SK-N-SH (cell line): ENCODE measurements around the gene TAS2R42. TPM values are rescaled to one million over a fixed set of nuclear protein-coding genes. Genes with fewer than 3 reads are reported as not detected.

Source experiments
- CTCF ChIA-PET: fragments of 300-600, 350-600 bp; formaldehyde crosslinking; extraction: SDS; loops from one replicate; lab custom pipeline; 2021; lab: Yijun Ruan, JAX
- POLR2A ChIA-PET: fragments of 350-600 bp; sonication (Branson Sonifier 250); formaldehyde crosslinking; extraction: SDS; loops from one replicate; lab custom pipeline; 2020; ENCODE audit warnings: antibody characterized with exemption, inconsistent platforms; lab: Yijun Ruan, JAX
- DNase-seq: peaks from one replicate; pipeline ENCODE4 v3.0.0; 2012
- H2AFZ ChIP-seq: fragments of 200-600 bp; sonication (generic); 2 replicates; pipeline ENCODE4 v1.8.1; 2016; ENCODE audit warnings: antibody characterized with exemption, mild to moderate bottlenecking, low read depth
- H3F3A ChIP-seq: fragments of 200-600 bp; sonication (generic); replicated peaks from 2 replicates; pipeline ENCODE3; 2016; ENCODE audit warnings: antibody characterized with exemption, mild to moderate bottlenecking; ENCODE audit not compliant: insufficient read depth
- H3K27ac ChIP-seq, 2 experiments: fragments of 200-500 bp in 1 of 2; fragments of 200-600 bp in 1 of 2; sonication (Bioruptor generic) in 1 of 2; sonication (generic), shearing (Covaris generic) in 1 of 2; 2 replicates each; pipeline versions ENCODE4 v1.5.1 to v1.6.1; 2014 to 2016; ENCODE audit warnings: low read depth in 2 of 2, inconsistent platforms in 1 of 2, low read length in 1 of 2, mild to moderate bottlenecking in 1 of 2, mixed read lengths in 1 of 2
- H3K27me3 ChIP-seq: fragments of 200-600 bp; sonication (generic), shearing (Covaris generic); 2 replicates; pipeline ENCODE4 v1.6.1; 2016; ENCODE audit warnings: mixed run types; ENCODE audit not compliant: insufficient read depth
- H3K36me3 ChIP-seq, 2 experiments: fragments of 200-500 bp in 1 of 2; fragments of 200-600 bp in 1 of 2; sonication (Bioruptor generic) in 1 of 2; sonication (generic) in 1 of 2; replicated peaks in 1 of 2; 2 replicates each; pipeline versions ENCODE3 to v1.5.1; 2014 to 2016; ENCODE audit warnings: low read length in 1 of 2, mild to moderate bottlenecking in 1 of 2; ENCODE audit not compliant: insufficient read depth in 2 of 2, control insufficient read depth in 1 of 2
- H3K4me1 ChIP-seq, 2 experiments: fragments of 200-500 bp in 1 of 2; fragments of 200-600 bp in 1 of 2; sonication (Bioruptor generic) in 1 of 2; sonication (generic), shearing (Covaris generic) in 1 of 2; 2 replicates each; pipeline versions ENCODE4 v1.5.1 to v1.6.1; 2014 to 2016; ENCODE audit warnings: low read depth in 1 of 2, low read length in 1 of 2, mixed run types in 1 of 2; ENCODE audit not compliant: insufficient read depth in 2 of 2, control insufficient read depth in 1 of 2
- H3K4me2 ChIP-seq: fragments of 200-600 bp; sonication (generic), shearing (Covaris generic); 2 replicates; pipeline ENCODE4 v1.6.1; 2017; ENCODE audit warnings: mixed run types
- H3K4me3 ChIP-seq, 2 experiments: fragments of 200-500 bp in 1 of 2; fragments of 200-600 bp in 1 of 2; sonication (Bioruptor generic) in 1 of 2; sonication (generic), shearing (Covaris generic) in 1 of 2; 2 replicates each; pipeline versions ENCODE4 v1.5.1 to v1.8.1; 2014 to 2016; ENCODE audit warnings: low read depth in 2 of 2, inconsistent platforms in 1 of 2, low read length in 1 of 2, mild to moderate bottlenecking in 1 of 2, mixed read lengths in 1 of 2, moderate library complexity in 1 of 2
- H3K79me2 ChIP-seq: fragments of 200-600 bp; sonication (generic); 2 replicates; pipeline ENCODE4 v1.8.1; 2017; ENCODE audit warnings: mild to moderate bottlenecking; ENCODE audit not compliant: insufficient read depth
- H3K9ac ChIP-seq: fragments of 200-600 bp; sonication (generic); 2 replicates; pipeline ENCODE4 v1.6.1; 2017; ENCODE audit warnings: mixed run types
- H3K9me2 ChIP-seq: fragments of 200-600 bp; sonication (generic); 2 replicates; pipeline ENCODE4 v1.6.1; 2017; ENCODE audit warnings: mixed run types
- H3K9me3 ChIP-seq: fragments of 200-600 bp; sonication (generic); 2 replicates; pipeline ENCODE4 v1.6.1; 2017; ENCODE audit warnings: mixed run types, mild to moderate bottlenecking, moderate library complexity
- H4K20me1 ChIP-seq: fragments of 200-600 bp; sonication (generic); 2 replicates; pipeline ENCODE4 v1.6.1; 2017; ENCODE audit warnings: mild to moderate bottlenecking, mixed run types; ENCODE audit not compliant: insufficient read depth
- CHD2 ChIP-seq: fragments of 150-350 bp; IDR thresholded peaks from 2 replicates; pipeline ENCODE4 v1.6.1; 2018; ENCODE audit warnings: low read length; ENCODE audit not compliant: partially characterized antibody
- ELF1 ChIP-seq: IDR thresholded peaks from 2 replicates; pipeline ENCODE4 v1.4.0; 2012
- EZH2phosphoT487 ChIP-seq: fragments of 200-600 bp; sonication (generic); IDR thresholded peaks from 2 replicates; pipeline ENCODE4 v1.6.1; 2017; ENCODE audit warnings: low read depth, mixed run types, mild to moderate bottlenecking, antibody characterized with exemption, moderate library complexity, borderline replicate concordance
- FOSL2 ChIP-seq: IDR thresholded peaks from 2 replicates; pipeline ENCODE4 v1.4.0; 2012; ENCODE audit warnings: low read depth, mild to moderate bottlenecking, moderate library complexity, borderline replicate concordance
- FOXJ3 ChIP-seq: sonication (generic); formaldehyde crosslinking; IDR thresholded peaks from 2 replicates; pipeline ENCODE4 v1.5.1; 2020; ENCODE audit warnings: mild to moderate bottlenecking, missing genetic modification reagents
- FOXM1 ChIP-seq: IDR thresholded peaks from 2 replicates; pipeline ENCODE4 v1.4.0; 2012; ENCODE audit warnings: low read depth, mild to moderate bottlenecking
- MEF2A ChIP-seq: IDR thresholded peaks from 2 replicates; pipeline ENCODE4 v1.4.0; 2012; ENCODE audit warnings: low read depth, borderline replicate concordance
- MXI1 ChIP-seq: IDR thresholded peaks from 2 replicates; pipeline ENCODE4 v1.6.1; 2012; ENCODE audit warnings: mild to moderate bottlenecking, low read depth, low read length, improper control_type of control experiment
- NFIC ChIP-seq: IDR thresholded peaks from 2 replicates; pipeline ENCODE4 v1.4.0; 2012; ENCODE audit warnings: borderline replicate concordance
- NRF1 ChIP-seq: IDR thresholded peaks from 2 replicates; pipeline ENCODE4 v1.6.1; 2012; ENCODE audit warnings: low read depth, mild to moderate bottlenecking, low read length
- POLR2AphosphoS5 ChIP-seq: IDR thresholded peaks from 2 replicates; pipeline ENCODE4 v1.6.1; 2012; ENCODE audit warnings: low read depth, low read length
- RAD21 ChIP-seq: IDR thresholded peaks from 2 replicates; pipeline ENCODE4 v1.6.1; 2012; ENCODE audit warnings: mild to moderate bottlenecking, low read length
- RCOR1 ChIP-seq: fragments of 150-350 bp; IDR thresholded peaks from 2 replicates; pipeline ENCODE4 v1.6.1; 2017; ENCODE audit warnings: antibody characterized with exemption, low read length
- SIN3A ChIP-seq: IDR thresholded peaks from 2 replicates; pipeline ENCODE4 v1.6.1; 2012; ENCODE audit warnings: low read depth, mild to moderate bottlenecking, low read length, moderate library complexity, borderline replicate concordance
- TCF12 ChIP-seq: IDR thresholded peaks from 2 replicates; pipeline ENCODE4 v1.4.0; 2012
- WGBS: methylation state at CpG from one replicate; pipeline ENCODE4 v1.1.6; 2017; ENCODE audit warnings: low lambda C conversion rate; 5-methylcytosine and 5-hydroxymethylcytosine counted together
- polyA plus RNA-seq, 3 experiments: library from polyadenylated mRNA; depleted of rRNA; stranded (reverse); fragments of >200 nt; gene quantifications; 2 replicates each; pipeline ENCODE4 v1.2.3, GENCODE V29; 2012
- TF ChIP-seq, protein P1 (sequence below): IDR thresholded peaks from 2 replicates; pipeline ENCODE4 v1.4.0; 2012; ENCODE audit warnings: low read depth, borderline replicate concordance
- TF ChIP-seq, protein P2 (sequence below): IDR thresholded peaks from 2 replicates; pipeline ENCODE4; 2012
- TF ChIP-seq, protein P3 (sequence below): IDR thresholded peaks from 2 replicates; pipeline ENCODE4 v1.4.0; 2012; ENCODE audit warnings: low read depth, borderline replicate concordance

The TAS2R42 gene
- polyA plus RNA-seq, 1 of the 3 experiments (the other 2 are of a cell fraction): not detected

DNA sequence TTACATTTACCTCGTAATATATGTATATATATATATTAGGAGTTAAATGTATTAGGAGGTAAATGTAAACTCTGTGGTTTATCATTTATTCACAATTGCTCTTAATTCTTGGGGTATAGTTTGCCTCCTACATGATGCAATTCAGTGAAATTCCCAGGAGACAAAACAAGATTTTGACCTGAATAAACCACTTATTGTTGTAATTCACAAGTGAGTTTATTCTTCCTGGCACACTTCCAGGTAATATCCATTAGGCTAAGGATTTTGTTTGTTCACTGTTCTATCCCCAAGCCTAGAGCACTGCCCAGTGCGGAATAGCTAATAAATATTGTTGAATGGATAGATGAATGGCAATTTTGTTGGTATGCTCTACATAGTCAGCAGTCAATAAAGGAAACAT is 12.7 kb downstream of the TAS2R42 start:
- WGBS: 99% methylated on average over 2 of the region's 2 CpGs
- Histone ChIP-seq H4K20me1 (peaks cover 9% of the 10 kb centered on the region; the same call in 1 of the 2 replicates), H3K4me2 (no peak overlapping the region), H3K79me2 (peaks cover 65% of the 10 kb centered on the region), H3K4me3 (no peak overlapping the region), H3K4me1 (peaks cover 9 to 18% of the 10 kb centered on the region in 2 experiments; a peak in 3 of 4 replicates), H3K9me3 (no peaks in the 10 kb centered on the region), H3K9me2 (no peaks in the 10 kb centered on the region), H3K9ac (no peak overlapping the region), H3K27me3 (no peaks in the 10 kb centered on the region), H2AFZ (no peak overlapping the region), H3K36me3 (peaks cover 9 to 17% of the 10 kb centered on the region in 2 experiments), H3K27ac (no peak overlapping the region), H3F3A (peaks cover 3% of the 10 kb centered on the region)
- no peak for DNase-seq
- ChIA-PET POLR2A (no interaction called here), CTCF (interaction anchor here (0.8 to 2.3 kb wide), 3 partner anchors 10 to 313 kb away, joined by 4 to 9 read pairs (median 5); no protein-coding TSS in a partner anchor)
- TF ChIP-seq POLR2AphosphoS5 (no peak), NRF1 (no peak), FOXM1 (no peak), NFIC (no peak), EZH2phosphoT487 (no peak), FOSL2 (no peak), MEF2A (no peak), TCF12 (no peak), RCOR1 (no peak), FOXJ3 (CRISPR knock-in tag) (no peak), ELF1 (no peak), RAD21 (no peak), MXI1 (no peak), SIN3A (no peak), CHD2 (no peak)
- TF ChIP-seq, protein P1, sequence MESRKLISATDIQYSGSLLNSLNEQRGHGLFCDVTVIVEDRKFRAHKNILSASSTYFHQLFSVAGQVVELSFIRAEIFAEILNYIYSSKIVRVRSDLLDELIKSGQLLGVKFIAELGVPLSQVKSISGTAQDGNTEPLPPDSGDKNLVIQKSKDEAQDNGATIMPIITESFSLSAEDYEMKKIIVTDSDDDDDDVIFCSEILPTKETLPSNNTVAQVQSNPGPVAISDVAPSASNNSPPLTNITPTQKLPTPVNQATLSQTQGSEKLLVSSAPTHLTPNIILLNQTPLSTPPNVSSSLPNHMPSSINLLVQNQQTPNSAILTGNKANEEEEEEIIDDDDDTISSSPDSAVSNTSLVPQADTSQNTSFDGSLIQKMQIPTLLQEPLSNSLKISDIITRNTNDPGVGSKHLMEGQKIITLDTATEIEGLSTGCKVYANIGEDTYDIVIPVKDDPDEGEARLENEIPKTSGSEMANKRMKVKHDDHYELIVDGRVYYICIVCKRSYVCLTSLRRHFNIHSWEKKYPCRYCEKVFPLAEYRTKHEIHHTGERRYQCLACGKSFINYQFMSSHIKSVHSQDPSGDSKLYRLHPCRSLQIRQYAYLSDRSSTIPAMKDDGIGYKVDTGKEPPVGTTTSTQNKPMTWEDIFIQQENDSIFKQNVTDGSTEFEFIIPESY: no peak
- TF ChIP-seq, protein P2, sequence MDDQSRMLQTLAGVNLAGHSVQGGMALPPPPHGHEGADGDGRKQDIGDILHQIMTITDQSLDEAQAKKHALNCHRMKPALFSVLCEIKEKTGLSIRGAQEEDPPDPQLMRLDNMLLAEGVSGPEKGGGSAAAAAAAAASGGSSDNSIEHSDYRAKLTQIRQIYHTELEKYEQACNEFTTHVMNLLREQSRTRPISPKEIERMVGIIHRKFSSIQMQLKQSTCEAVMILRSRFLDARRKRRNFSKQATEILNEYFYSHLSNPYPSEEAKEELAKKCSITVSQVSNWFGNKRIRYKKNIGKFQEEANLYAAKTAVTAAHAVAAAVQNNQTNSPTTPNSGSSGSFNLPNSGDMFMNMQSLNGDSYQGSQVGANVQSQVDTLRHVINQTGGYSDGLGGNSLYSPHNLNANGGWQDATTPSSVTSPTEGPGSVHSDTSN: no peak
- TF ChIP-seq, protein P3, sequence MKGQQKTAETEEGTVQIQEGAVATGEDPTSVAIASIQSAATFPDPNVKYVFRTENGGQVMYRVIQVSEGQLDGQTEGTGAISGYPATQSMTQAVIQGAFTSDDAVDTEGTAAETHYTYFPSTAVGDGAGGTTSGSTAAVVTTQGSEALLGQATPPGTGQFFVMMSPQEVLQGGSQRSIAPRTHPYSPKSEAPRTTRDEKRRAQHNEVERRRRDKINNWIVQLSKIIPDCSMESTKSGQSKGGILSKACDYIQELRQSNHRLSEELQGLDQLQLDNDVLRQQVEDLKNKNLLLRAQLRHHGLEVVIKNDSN: no peak
